ENCODE results near the gene RUNX1.

DNA sequence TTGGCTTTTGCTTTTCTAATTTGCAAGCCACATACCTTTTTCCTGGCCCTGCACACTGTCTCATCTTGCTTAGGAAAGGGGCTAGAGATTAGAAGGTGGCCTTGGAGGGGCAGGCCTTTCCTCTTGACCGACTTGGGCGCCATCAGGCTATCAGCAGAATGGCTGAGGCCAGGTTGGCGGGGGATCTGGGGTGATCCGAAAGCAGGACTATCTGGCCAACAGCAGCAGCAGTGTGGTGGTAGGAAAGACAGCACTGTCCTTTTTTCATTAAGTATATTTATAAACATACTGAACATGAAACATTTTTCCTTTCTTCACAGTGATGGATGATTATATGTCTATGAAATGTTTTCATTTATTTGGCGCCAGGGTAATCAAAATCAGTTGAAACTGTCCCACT lies 23.5 kb upstream of the RUNX1 start:
- TF ChIP-seq, protein P1, sequence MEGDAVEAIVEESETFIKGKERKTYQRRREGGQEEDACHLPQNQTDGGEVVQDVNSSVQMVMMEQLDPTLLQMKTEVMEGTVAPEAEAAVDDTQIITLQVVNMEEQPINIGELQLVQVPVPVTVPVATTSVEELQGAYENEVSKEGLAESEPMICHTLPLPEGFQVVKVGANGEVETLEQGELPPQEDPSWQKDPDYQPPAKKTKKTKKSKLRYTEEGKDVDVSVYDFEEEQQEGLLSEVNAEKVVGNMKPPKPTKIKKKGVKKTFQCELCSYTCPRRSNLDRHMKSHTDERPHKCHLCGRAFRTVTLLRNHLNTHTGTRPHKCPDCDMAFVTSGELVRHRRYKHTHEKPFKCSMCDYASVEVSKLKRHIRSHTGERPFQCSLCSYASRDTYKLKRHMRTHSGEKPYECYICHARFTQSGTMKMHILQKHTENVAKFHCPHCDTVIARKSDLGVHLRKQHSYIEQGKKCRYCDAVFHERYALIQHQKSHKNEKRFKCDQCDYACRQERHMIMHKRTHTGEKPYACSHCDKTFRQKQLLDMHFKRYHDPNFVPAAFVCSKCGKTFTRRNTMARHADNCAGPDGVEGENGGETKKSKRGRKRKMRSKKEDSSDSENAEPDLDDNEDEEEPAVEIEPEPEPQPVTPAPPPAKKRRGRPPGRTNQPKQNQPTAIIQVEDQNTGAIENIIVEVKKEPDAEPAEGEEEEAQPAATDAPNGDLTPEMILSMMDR (IDR thresholded peaks at IDR 0.05), result no peak
- TF ChIP-seq POLR2A (IDR thresholded peaks at IDR 0.05), result no peak
- TF ChIP-seq POLR2AphosphoS5 (IDR thresholded peaks at IDR 0.05; ENCODE audit: insufficient read depth in 1 of 2, low read depth in 1 of 2), result no peak

Data from vagina (tissue), 2 donors.